Transverse colon (tissue), 4 donors: Measurements from ENCODE around the gene CDR2. TPM values are rescaled to one million over a fixed set of nuclear protein-coding genes. Genes with fewer than 3 reads are reported as not detected.
"Not testable (repeated sequence)": the region's sequence is repeated elsewhere in the genome, so short reads cannot be mapped to it uniquely, and the experiment has no call there.

Experiments
- DNase-seq: peaks from one replicate; pipeline ENCODE4 v3.0.0-alpha.2; 2019
- H3K27ac ChIP-seq, 4 donors: fragments of 200-600 bp; sonication (generic); 2 replicates each; pipeline ENCODE4 v1.5.1; 2016 to 2018; ENCODE audit warnings: inconsistent platforms in 4 of 4
- H3K27me3 ChIP-seq: fragments of 200-600 bp; sonication (generic); 2 replicates; pipeline ENCODE4 v1.5.1; 2017; ENCODE audit warnings: inconsistent platforms
- H3K36me3 ChIP-seq, 4 donors: fragments of 200-600 bp; sonication (generic); 2 replicates each; pipeline ENCODE4 v1.5.1; 2017 to 2019; ENCODE audit warnings: inconsistent platforms in 4 of 4
- H3K4me1 ChIP-seq, 4 donors: fragments of 200-600 bp; sonication (generic); 2 replicates each; pipeline ENCODE4 v1.5.1; 2017 to 2020; ENCODE audit warnings: inconsistent platforms in 4 of 4
- H3K4me3 ChIP-seq, 4 donors: fragments of 200-600 bp; sonication (generic); 1 replicate in 1 of 4; 2 replicates in 3 of 4; pipeline versions ENCODE4 v1.5.1 to v1.6.1; 2017 to 2019; ENCODE audit warnings: inconsistent platforms in 4 of 4
- H3K9me3 ChIP-seq, 2 donors: fragments of 200-600 bp; sonication (generic); 2 replicates each; pipeline ENCODE4 v1.5.1; 2017 to 2019; ENCODE audit warnings: inconsistent platforms in 2 of 2
- EP300 ChIP-seq: sonication (generic); formaldehyde crosslinking; IDR thresholded peaks from one replicate; pipeline ENCODE4 v1.6.1; 2017; ENCODE audit warnings: antibody characterized with exemption, low read depth
- POLR2A ChIP-seq: fragments of 450-650 bp; IDR thresholded peaks from one replicate; pipeline ENCODE4 v1.6.1; 2016; ENCODE audit warnings: antibody characterized with exemption, mild to moderate bottlenecking, moderate library complexity
- POLR2AphosphoS5 ChIP-seq, 3 donors: sonication (generic); formaldehyde crosslinking; IDR thresholded peaks; one replicate each; pipeline ENCODE4 v1.6.1; 2016; ENCODE audit warnings: antibody characterized with exemption in 3 of 3
- WGBS, 2 donors: methylation state at CpG; one replicate each; pipeline ENCODE4 v1.1.5; 2018; ENCODE audit warnings: low coverage in 1 of 2; 5-methylcytosine and 5-hydroxymethylcytosine counted together
- in situ Hi-C, 4 donors: fragments of 200-750 bp; cut with MboI; loops; one replicate each; pipeline versions ENCODE4 v1.15.0 to v1.15.1; 2017; ENCODE audit warnings: low sequenced_read_pairs in 3 of 4, low pct_ligation_motif_present in 1 of 4, low pct_unique_long_range_greater_than_20kb in 1 of 4
- intact Hi-C: fragments of 100-400 bp; cut with DNase I; formaldehyde crosslinking; loops from one replicate; pipeline ENCODE4 v1.15.1; 2023; ENCODE audit warnings: low total_unique reads
- total RNA-seq, 4 donors: library from RNA; depleted of rRNA; stranded (reverse); fragments of >200 nt; gene quantifications; one replicate each; pipeline ENCODE4 v1.1.0, GENCODE V29; 2016
- TF ChIP-seq, protein P1 (sequence below), 5 experiments: fragments of 200-600 bp in 3 of 5; fragments of 450-650 bp in 2 of 5; sonication (generic) in 3 of 5; IDR thresholded peaks; 1 replicate in 2 of 5; 2 replicates in 3 of 5; pipeline ENCODE4 v1.5.1; 2016 to 2017; ENCODE audit warnings: antibody characterized with exemption in 5 of 5, inconsistent platforms in 3 of 5, mild to moderate bottlenecking in 2 of 5, moderate library complexity in 1 of 5

CDR2 gene
- total RNA-seq, 4 donors from 2014 or later: 21.7 to 317 (median 24.1) TPM

GRCh38 chr16:22370038-22370820 lies 4.2 kb downstream of the CDR2 start:
- Histone ChIP-seq H3K9me3 (no peaks in the 10 kb centered on the region), H3K27ac (peak overlapping the region; percentile 92 to 96 (median 94)), H3K27me3 (no peaks in the 10 kb centered on the region), H3K4me3 (no peak overlapping the region), H3K4me1 (peaks cover 31 to 82% (median 56%) of the 10 kb centered on the region in 4 donors), H3K36me3 (no peaks in the 10 kb centered on the region)
- intact Hi-C loops: no loop called here
- DNase-seq: no peak
- in situ Hi-C loops: no loop called here
- 56 to 65% methylated on average over 2 of the region's 2 CpGs for whole genome bisulfite sequencing, 2 donors
- TF ChIP-seq POLR2A: no peak
- TF ChIP-seq, protein P1, sequence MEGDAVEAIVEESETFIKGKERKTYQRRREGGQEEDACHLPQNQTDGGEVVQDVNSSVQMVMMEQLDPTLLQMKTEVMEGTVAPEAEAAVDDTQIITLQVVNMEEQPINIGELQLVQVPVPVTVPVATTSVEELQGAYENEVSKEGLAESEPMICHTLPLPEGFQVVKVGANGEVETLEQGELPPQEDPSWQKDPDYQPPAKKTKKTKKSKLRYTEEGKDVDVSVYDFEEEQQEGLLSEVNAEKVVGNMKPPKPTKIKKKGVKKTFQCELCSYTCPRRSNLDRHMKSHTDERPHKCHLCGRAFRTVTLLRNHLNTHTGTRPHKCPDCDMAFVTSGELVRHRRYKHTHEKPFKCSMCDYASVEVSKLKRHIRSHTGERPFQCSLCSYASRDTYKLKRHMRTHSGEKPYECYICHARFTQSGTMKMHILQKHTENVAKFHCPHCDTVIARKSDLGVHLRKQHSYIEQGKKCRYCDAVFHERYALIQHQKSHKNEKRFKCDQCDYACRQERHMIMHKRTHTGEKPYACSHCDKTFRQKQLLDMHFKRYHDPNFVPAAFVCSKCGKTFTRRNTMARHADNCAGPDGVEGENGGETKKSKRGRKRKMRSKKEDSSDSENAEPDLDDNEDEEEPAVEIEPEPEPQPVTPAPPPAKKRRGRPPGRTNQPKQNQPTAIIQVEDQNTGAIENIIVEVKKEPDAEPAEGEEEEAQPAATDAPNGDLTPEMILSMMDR (IDR thresholded peaks at IDR 0.05): no peak
- peak; percentile 86 for TF ChIP-seq EP300
- TF ChIP-seq POLR2AphosphoS5 (IDR thresholded peaks at IDR 0.05): peak; percentile 63 to 74 (median 67)

DNA sequence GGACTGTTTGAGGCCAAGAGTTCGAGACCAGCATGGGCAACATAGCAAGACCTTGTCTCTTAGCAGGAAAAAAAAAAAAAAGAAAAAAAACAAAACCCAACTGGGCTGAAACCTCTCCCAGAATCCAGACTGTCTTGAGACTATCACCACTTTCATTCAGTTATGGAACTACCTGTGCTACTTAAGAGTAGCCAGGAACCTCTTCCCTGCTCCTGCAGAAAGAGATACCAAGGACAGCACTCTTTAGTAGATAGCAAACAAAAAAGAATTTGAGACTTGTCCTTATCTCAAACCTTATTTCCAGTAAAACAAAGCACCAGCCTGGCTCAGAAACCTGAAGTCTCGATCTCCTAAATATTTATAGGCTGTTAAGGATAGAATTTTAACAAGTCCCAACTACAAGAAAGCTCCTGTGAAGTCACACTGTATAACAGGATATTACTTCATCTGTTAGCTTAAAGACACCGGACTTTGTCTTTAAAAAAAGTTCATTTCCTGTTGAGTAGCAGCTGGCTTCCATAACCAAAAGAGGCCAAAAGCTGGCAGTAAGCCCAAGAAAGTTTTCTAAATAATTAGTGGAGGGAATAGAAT lies 5.1 kb downstream of the CDR2 start:
- Histone ChIP-seq H3K36me3 (peaks cover 0 to 4% (median 2%) of the 10 kb centered on the region in 4 donors), H3K4me3 (no peak overlapping the region), H3K9me3 (no peaks in the 10 kb centered on the region), H3K27me3 (no peaks in the 10 kb centered on the region), H3K4me1 (peaks cover 31 to 79% (median 54%) of the 10 kb centered on the region in 4 donors), H3K27ac (peak overlapping the region; percentile 92 to 96 (median 94))
- no peak for DNase-seq
- WGBS, 2 donors: 36 to 41% methylated on average over 3 of the region's 3 CpGs
- no peak for TF ChIP-seq POLR2A
- no peak for TF ChIP-seq POLR2AphosphoS5 (IDR thresholded peaks at IDR 0.05)
- TF ChIP-seq, protein P1 (IDR thresholded peaks at IDR 0.05): no peak
- no peak for TF ChIP-seq EP300
- in situ Hi-C loops (no loop called here), intact Hi-C loops (no loop called here)

GRCh38 chr16:22368200-22368826 lies 6.1 kb downstream of the CDR2 start:
- peaks cover 31 to 77% (median 51%) of the 10 kb centered on the region in 4 donors for H3K4me1 ChIP-seq
- H3K27me3 ChIP-seq, in situ Hi-C loops, H3K4me3 ChIP-seq, H3K9me3 ChIP-seq, DNase-seq, intact Hi-C loops: not testable (repeated sequence)
- H3K27ac ChIP-seq: peak overlapping the region; percentile 92 to 96 (median 94)
- peaks cover 0 to 15% (median 7%) of the 10 kb centered on the region in 4 donors for H3K36me3 ChIP-seq
- 82 to 92% methylated on average over 3 to 8 of the region's 8 CpGs for WGBS, 2 donors

GRCh38 chr16:22366889-22367288 lies 7.5 kb downstream of the CDR2 start:
- TF ChIP-seq, protein P1 (IDR thresholded peaks at IDR 0.05): no peak
- TF ChIP-seq POLR2AphosphoS5 (IDR thresholded peaks at IDR 0.05) (no peak), EP300 (no peak), POLR2A (no peak)
- Histone ChIP-seq H3K36me3 (peaks cover 0 to 22% (median 10%) of the 10 kb centered on the region in 4 donors), H3K27me3 (no peaks in the 10 kb centered on the region), H3K9me3 (no peaks in the 10 kb centered on the region), H3K4me3 (no peak overlapping the region), H3K4me1 (peaks cover 28 to 63% (median 37%) of the 10 kb centered on the region in 4 donors), H3K27ac (peak overlapping the region in 2 of 4 donors; percentile 17 to 20)
- intact Hi-C loops (no loop called here), in situ Hi-C loops (no loop called here)
- WGBS, 2 donors: 91 to 99% methylated on average over 3 of the region's 3 CpGs
- no peak for DNase-seq
